Measurements from ENCODE around the gene SEC23IP. TPM values are rescaled to one million over a fixed set of nuclear protein-coding genes. Genes with fewer than 3 reads are reported as not detected.

The SEC23IP gene
- total RNA-seq, 2 experiments from 2014 or later = 62.4 to 63.6 TPM

DNA sequence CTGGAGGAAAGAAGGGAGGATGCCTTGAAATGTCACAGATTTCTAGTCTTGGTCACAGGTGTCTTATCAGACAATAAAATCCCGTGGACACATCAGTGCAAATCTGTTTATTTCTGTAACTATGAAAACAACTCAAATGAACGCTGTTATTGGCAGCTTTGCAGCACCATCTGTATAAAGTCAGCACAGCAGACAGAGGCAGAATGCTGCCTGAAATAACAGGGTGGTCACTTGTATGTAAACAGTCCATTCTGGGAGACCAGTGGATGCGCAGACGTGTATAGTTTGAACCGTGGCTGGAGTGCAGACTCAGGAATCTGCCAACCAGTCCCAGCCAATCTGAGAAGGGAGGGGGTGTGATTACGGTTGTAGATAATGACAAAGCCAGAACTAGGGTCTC lies 54.8 kb downstream of the SEC23IP start:
- no peaks in the 10 kb centered on the region for H3K4me1 Mint-ChIP-seq (ENCODE audit: low read depth)

DNA sequence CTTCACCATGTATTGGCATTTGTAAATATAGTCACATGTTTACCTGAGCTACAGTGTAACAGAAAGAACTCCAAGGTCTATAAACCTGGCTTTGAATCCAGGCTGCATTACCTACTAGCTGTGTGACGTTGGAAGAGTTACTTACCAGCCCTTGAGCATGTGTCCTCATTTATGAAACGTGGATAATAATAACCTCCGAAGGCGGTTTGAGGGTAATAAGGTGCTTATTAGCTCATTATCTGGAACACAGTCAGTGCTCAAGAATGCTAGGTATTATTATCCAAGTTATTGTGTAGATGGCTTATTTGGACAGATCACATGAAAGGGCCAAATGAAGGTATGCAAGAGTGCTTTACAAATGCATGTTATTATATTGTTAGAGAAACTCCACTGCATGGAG lies 64.9 kb downstream of the SEC23IP start:
- intact Hi-C loops (cut with micrococcal nuclease) = no loop called here
- Mint-ChIP-seq H3K4me1 (ENCODE audit: low read depth) (no peaks in the 10 kb centered on the region), H3K4me3 (no peak overlapping the region), H3K27ac (no peak overlapping the region), H3K27me3 (peaks cover 2% of the 10 kb centered on the region), H3K36me3 (no peaks in the 10 kb centered on the region), H3K9me3 (no peaks in the 10 kb centered on the region)
- CTCF ChIA-PET = no interaction called here
- POLR2A ChIA-PET = no interaction called here
- no peak for DNase-seq

More for the DNA sequence above, 54.8 kb downstream of the SEC23IP start:
- no peaks in the 10 kb centered on the region for H3K27me3 Mint-ChIP-seq
- H3K9me3 Mint-ChIP-seq = no peaks in the 10 kb centered on the region
- peaks cover 12% of the 10 kb centered on the region for H3K36me3 Mint-ChIP-seq
- H3K4me3 Mint-ChIP-seq = no peak overlapping the region
- CTCF ChIA-PET = interaction anchor here (0.7 kb wide), 1 partner anchor 343 kb away, joined by 3 read pairs; no protein-coding TSS in a partner anchor
- intact Hi-C loops (cut with micrococcal nuclease) = no loop called here
- POLR2A ChIA-PET = no interaction called here
- DNase-seq = no peak
- no peak overlapping the region for H3K27ac Mint-ChIP-seq

DNA sequence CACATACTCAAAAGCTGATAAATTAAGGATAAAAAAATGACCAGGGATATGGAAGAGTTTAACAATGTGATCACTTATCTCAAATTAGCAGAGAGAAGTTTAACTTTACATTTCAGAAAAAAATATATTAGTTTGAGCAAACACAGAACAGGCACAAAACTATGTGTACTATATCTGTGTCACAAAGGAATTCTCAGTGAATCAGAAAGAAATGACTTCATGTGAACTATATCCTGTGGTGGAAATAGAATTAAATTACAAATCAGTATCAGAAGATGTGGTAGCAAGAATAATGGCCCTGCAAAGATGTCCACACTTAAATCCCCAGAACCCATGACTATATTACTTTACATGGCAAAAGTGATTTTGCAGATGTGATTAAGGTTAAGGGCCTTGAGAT lies 70.3 kb downstream of the SEC23IP start:
- ChIA-PET CTCF (no interaction called here), POLR2A (no interaction called here)
- DNase-seq = no peak
- no peak overlapping the region for H3K27ac Mint-ChIP-seq
- peaks cover 4% of the 10 kb centered on the region for H3K27me3 Mint-ChIP-seq
- intact Hi-C loops (cut with micrococcal nuclease) = no loop called here
- peaks cover 13% of the 10 kb centered on the region for H3K9me3 Mint-ChIP-seq
- H3K4me1 Mint-ChIP-seq (ENCODE audit: low read depth) = no peaks in the 10 kb centered on the region
- no peak overlapping the region for H3K4me3 Mint-ChIP-seq
- H3K36me3 Mint-ChIP-seq = no peaks in the 10 kb centered on the region

DNA sequence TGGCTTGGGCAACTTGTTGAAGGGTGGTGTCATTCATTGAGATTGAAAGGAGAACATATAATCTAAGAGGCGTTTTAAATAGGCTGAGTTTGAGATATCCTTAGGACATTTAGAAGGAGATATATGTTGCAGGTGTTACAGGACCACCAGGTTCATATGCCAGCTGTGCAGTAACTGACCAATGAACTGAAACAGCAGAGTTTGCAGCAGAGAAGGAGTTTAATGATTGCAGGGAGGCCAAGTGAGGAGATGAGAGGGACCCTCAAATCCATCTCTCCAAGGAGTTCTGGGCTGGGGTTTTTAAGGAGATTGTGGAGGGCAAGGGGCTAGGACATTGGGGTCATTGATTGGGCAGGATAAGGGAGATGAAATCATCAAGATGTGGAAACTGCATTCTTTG lies 74.5 kb downstream of the SEC23IP start:
- no peak overlapping the region for H3K27ac Mint-ChIP-seq
- intact Hi-C loops (cut with micrococcal nuclease) = no loop called here
- no peaks in the 10 kb centered on the region for H3K4me1 Mint-ChIP-seq (ENCODE audit: low read depth)
- H3K36me3 Mint-ChIP-seq = no peaks in the 10 kb centered on the region
- no peak overlapping the region for H3K4me3 Mint-ChIP-seq
- ChIA-PET CTCF (no interaction called here), POLR2A (no interaction called here)
- peaks cover 8% of the 10 kb centered on the region for H3K27me3 Mint-ChIP-seq
- no peak for DNase-seq
- H3K9me3 Mint-ChIP-seq = peaks cover 13% of the 10 kb centered on the region

DNA sequence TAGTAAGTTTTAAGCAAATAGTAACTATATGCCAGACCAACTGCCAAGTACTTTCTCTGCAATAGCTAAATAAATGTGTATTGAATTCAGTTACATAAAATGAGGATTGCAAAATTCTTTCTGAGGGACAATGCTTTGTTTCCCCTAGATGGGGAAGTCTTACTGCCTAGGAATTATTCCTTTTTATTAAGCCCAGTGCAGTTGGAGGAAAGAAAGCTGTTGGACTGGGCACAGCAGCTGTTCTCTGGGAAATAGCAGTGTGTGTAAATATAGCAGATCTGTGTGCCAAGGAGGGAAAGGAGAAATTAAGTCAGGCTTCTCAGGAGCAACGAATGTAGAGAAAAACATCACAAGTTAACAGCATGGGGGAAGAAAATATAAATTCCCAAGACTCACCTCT lies 77.1 kb downstream of the SEC23IP start:
- ChIA-PET CTCF (no interaction called here), POLR2A (no interaction called here)
- Mint-ChIP-seq H3K27me3 (peaks cover 4% of the 10 kb centered on the region), H3K9me3 (peaks cover 13% of the 10 kb centered on the region), H3K36me3 (no peaks in the 10 kb centered on the region), H3K27ac (no peak overlapping the region), H3K4me1 (ENCODE audit: low read depth) (no peaks in the 10 kb centered on the region), H3K4me3 (no peak overlapping the region)
- DNase-seq = no peak
- intact Hi-C loops (cut with micrococcal nuclease) = no loop called here

DNA sequence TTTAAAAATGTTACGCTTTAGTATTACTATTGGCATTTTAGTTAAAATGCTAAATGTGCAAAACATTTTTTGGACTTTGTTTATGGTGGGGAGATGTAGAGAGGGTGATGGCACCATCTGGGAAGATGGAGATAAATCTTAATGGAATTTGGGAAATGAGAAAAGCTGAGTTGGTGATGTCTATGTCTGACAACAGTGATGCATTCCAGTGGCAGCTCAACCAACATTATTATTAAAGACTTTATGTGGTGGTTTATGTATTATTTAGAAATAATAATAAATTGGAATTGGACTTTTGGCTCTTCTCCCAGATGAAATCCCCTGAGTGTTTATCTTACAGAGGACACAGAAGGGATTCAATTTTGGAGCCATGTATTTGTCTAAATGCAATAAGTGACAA lies 77.6 kb downstream of the SEC23IP start:
- intact Hi-C loops (cut with micrococcal nuclease) = no loop called here
- H3K36me3 Mint-ChIP-seq = no peaks in the 10 kb centered on the region
- peaks cover 13% of the 10 kb centered on the region for H3K9me3 Mint-ChIP-seq
- no peak overlapping the region for H3K27ac Mint-ChIP-seq
- peaks cover 4% of the 10 kb centered on the region for H3K27me3 Mint-ChIP-seq
- POLR2A ChIA-PET = no interaction called here
- CTCF ChIA-PET = no interaction called here
- DNase-seq = no peak
- no peaks in the 10 kb centered on the region for H3K4me1 Mint-ChIP-seq (ENCODE audit: low read depth)
- no peak overlapping the region for H3K4me3 Mint-ChIP-seq

DNA sequence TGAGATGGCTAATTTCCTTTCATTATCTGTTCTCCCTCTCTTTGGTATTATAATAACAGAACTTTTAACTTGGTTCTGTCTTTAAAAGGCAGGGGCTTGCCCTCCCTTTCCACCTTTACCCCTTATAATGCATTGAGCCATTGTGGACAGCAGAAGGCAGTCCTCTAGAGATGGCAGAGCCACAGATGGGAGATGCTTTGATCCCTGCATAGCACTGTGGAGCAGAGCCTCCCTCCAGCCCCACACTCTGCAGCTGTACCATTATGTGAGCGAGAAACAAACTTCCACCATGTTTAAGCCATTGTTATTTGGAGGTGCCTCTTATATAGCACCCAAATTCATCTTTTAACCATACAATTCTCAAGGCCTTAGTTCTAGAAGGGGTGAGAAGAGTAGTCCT lies 78.4 kb downstream of the SEC23IP start:
- Mint-ChIP-seq H3K4me1 (ENCODE audit: low read depth) (no peaks in the 10 kb centered on the region), H3K4me3 (no peak overlapping the region), H3K27ac (no peak overlapping the region), H3K27me3 (peaks cover 4% of the 10 kb centered on the region), H3K9me3 (peaks cover 13% of the 10 kb centered on the region), H3K36me3 (no peaks in the 10 kb centered on the region)
- ChIA-PET POLR2A (no interaction called here), CTCF (no interaction called here)
- intact Hi-C loops (cut with micrococcal nuclease) = no loop called here
- DNase-seq = no peak

DNA sequence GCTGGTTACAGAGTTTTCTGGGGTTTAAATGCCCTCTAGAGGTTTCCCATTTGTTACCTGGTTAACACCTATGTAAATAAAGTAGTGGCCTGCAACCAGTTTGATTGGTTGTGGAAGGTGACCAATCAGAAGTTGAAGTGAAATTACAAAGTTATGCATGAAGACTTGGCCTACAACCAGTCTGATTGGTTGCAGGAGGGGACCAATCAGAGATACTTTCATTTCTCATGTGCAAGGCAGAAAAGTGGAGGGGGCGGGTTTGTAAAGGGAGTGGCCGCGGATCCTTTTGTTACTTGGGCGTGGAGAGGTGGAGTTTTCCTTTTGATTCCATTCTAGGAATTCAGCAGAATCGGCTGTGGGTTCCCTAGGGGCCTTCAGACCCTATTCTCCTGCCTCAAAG lies 80.8 kb downstream of the SEC23IP start:
- CTCF ChIA-PET = no interaction called here

DNA sequence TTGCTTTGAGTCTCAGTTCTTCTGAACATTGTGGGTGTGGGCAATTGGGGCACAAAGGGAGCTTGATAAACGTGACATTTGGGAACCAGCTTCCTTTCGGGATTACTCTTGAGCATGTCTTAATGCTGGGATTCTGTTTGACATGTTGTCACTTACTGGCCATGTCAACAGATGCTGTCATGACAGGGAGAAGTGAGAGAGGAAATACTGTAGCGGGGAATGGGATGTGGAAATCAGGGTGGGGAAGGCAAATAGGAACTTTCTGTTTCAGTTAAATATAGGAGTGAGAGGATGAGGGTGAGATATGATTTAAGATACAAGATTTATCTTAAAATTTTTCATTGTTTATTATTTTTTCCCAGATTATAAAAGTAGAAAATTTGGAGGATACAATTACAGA lies 83.9 kb downstream of the SEC23IP start:
- Mint-ChIP-seq H3K27me3 (no peaks in the 10 kb centered on the region), H3K4me3 (no peak overlapping the region), H3K36me3 (no peaks in the 10 kb centered on the region), H3K4me1 (ENCODE audit: low read depth) (no peaks in the 10 kb centered on the region), H3K27ac (no peak overlapping the region), H3K9me3 (no peaks in the 10 kb centered on the region)
- ChIA-PET POLR2A (no interaction called here), CTCF (no interaction called here)
- DNase-seq = no peak
- intact Hi-C loops (cut with micrococcal nuclease) = no loop called here

More for the DNA sequence above, 80.8 kb downstream of the SEC23IP start:
- Mint-ChIP-seq H3K27ac (no peak overlapping the region), H3K27me3 (peaks cover 4% of the 10 kb centered on the region), H3K36me3 (no peaks in the 10 kb centered on the region), H3K9me3 (no peaks in the 10 kb centered on the region), H3K4me1 (ENCODE audit: low read depth) (no peaks in the 10 kb centered on the region), H3K4me3 (no peak overlapping the region)
- intact Hi-C loops (cut with micrococcal nuclease) = no loop called here
- no peak for DNase-seq
- POLR2A ChIA-PET = no interaction called here

DNA sequence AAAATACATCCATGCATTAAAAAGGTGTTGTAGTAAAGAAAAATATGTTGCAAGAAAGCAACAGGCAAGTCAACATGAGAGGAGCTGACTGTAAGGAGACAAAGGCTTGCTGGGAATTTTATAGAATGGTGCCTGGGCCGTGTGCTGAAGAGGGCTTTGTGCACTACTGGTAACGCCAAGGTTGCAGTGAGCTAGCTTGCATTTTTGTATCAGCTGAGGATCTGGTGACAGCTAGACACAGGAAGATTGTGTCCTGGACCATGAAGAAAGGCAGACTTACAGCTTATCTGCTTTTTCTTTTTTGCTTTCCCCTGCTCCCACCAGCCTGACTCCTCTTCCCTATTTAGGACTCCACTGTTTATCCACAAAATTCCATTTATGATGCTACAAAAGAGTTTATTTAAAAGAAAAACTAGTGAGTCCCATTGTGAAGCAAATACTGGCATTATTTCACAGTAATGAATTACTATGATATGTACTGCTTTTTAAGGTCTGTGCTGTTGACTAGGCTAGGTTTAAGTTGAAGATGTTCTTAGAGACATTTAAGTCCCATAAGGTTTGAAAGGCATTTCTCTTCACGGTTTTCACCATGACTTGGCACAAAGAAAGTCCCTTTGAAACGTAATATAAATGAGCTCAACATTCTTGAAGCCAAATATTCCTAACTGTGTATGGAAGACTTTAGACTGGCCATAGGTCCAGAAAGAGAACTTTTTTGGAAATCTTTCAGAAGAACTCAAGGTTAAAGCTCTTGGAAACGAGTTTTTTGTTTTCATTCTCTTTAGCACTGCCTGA lies 88.6 kb downstream of the SEC23IP start:
- no peak overlapping the region for H3K27ac Mint-ChIP-seq
- H3K27me3 Mint-ChIP-seq = no peaks in the 10 kb centered on the region
- no peak overlapping the region for H3K4me3 Mint-ChIP-seq
- no peaks in the 10 kb centered on the region for H3K36me3 Mint-ChIP-seq
- intact Hi-C loops (cut with micrococcal nuclease) = no loop called here
- ChIA-PET POLR2A (no interaction called here), CTCF (interaction anchor here (0.7 to 0.9 kb wide), 2 partner anchors 11 to 967 kb away, joined by 3 read pairs; no protein-coding TSS in a partner anchor)
- peaks cover 2% of the 10 kb centered on the region for H3K4me1 Mint-ChIP-seq (ENCODE audit: low read depth)
- DNase-seq = no peak
- H3K9me3 Mint-ChIP-seq = peaks cover under 1% of the 10 kb centered on the region

DNA sequence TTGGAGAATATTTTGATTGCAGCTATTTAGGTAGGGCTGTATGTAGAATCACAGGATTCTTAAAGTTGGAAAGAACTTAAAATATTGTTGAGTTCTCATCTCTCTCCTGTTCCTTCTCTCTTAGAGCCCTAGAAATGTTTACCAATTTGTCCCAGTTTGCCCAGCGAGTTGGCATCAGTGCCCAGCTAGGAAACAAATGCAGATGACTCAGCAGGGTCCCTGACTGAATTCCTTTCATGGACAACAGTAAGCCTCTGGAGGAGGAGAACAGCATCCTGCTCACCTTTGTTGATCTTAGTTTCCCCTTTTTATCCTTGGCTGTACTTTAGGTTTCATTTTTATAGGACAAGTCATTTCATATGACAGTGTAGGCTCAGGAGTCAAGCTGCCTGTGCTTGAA lies 89.3 kb downstream of the SEC23IP start:
- CTCF ChIA-PET = no interaction called here
- H3K27ac Mint-ChIP-seq = no peak overlapping the region
- H3K27me3 Mint-ChIP-seq = no peaks in the 10 kb centered on the region
- H3K4me1 Mint-ChIP-seq (ENCODE audit: low read depth) = peaks cover 2% of the 10 kb centered on the region
- DNase-seq = no peak
- H3K4me3 Mint-ChIP-seq = no peak overlapping the region
- H3K9me3 Mint-ChIP-seq = peaks cover 3% of the 10 kb centered on the region
- H3K36me3 Mint-ChIP-seq = no peaks in the 10 kb centered on the region
- intact Hi-C loops (cut with micrococcal nuclease) = no loop called here
- POLR2A ChIA-PET = no interaction called here

DNA sequence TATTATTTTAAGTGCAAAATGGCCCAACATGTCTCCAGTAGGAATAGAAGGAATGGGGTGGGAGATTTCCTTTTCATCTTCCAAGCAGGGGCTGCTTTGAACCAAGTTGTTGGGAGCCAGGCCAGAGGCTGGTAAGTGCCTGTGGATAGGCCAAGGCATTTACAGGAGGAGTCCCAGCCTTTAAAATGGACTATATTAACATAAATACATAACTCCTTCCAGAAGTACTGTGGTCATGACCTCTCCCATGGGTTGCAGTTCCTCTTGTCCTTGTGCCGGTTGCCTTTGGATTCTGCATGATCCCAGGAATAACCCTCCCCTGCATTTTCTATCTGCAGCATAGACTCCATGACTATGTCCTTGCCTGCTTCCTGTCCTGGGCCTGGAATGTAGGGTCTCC lies 95.8 kb downstream of the SEC23IP start:
- Mint-ChIP-seq H3K27me3 (peaks cover 9% of the 10 kb centered on the region), H3K4me3 (no peak overlapping the region), H3K9me3 (peaks cover 3% of the 10 kb centered on the region), H3K36me3 (no peaks in the 10 kb centered on the region), H3K4me1 (ENCODE audit: low read depth) (no peaks in the 10 kb centered on the region), H3K27ac (no peak overlapping the region)
- DNase-seq = no peak
- POLR2A ChIA-PET = no interaction called here
- CTCF ChIA-PET = no interaction called here
- intact Hi-C loops (cut with micrococcal nuclease) = no loop called here

DNA sequence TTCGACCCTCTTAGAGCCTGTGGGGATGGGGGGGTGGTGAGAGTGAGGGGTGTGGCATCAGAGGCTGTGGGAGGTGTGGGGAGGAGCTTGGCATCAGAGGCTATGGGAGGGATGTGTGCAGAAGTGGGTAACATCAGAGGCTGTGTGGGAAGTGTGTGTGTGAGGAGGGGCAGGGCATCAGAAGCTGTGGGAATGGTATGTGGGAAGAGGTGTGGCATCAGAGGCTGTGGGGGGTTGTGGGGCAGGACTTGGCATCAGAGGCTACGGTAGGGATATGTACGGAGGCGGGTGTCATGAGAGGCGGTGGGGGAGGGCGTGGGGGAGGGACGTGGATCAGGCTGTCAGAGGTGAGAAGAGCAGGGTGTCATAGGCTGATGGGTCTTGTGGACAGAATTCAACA lies 97.4 kb downstream of the SEC23IP start:
- no peaks in the 10 kb centered on the region for H3K4me1 Mint-ChIP-seq (ENCODE audit: low read depth)
- H3K4me3 Mint-ChIP-seq = no peak overlapping the region
- H3K27ac Mint-ChIP-seq = no peak overlapping the region

More for the DNA sequence above, 97.4 kb downstream of the SEC23IP start:
- intact Hi-C loops (cut with micrococcal nuclease) = no loop called here
- ChIA-PET CTCF (no interaction called here), POLR2A (no interaction called here)
- Mint-ChIP-seq H3K9me3 (peaks cover 3% of the 10 kb centered on the region), H3K36me3 (no peaks in the 10 kb centered on the region), H3K27me3 (peaks cover 9% of the 10 kb centered on the region)
- no peak for DNase-seq

All from activated CD4-positive, alpha-beta memory T cell treated with anti-CD3 and anti-CD28 coated beads for 36 hours (primary cell).